Fibroblast of lung (primary cell): Measurements from ENCODE around the gene TEX2. TPM values are rescaled to one million over a fixed set of nuclear protein-coding genes. Genes with fewer than 3 reads are reported as not detected.

Source experiments
- DNase-seq, 2 donors: peaks; one replicate each; pipeline versions ENCODE4 v3.0.0 to v3.0.0-alpha.2; 2010; ENCODE audit warnings: low read depth in 2 of 2
- H2AFZ ChIP-seq: 2 replicates; pipeline ENCODE4 v1.5.1; 2012; ENCODE audit warnings: low read length, control low read depth, inconsistent platforms
- H3K27ac ChIP-seq: 2 replicates; pipeline ENCODE4 v1.5.1; 2011; ENCODE audit warnings: low read length, control low read depth; ENCODE audit not compliant: insufficient read depth
- H3K27me3 ChIP-seq: 2 replicates; pipeline ENCODE4 v1.5.1; 2011; ENCODE audit warnings: mild to moderate bottlenecking, low read length; ENCODE audit not compliant: control insufficient read depth, insufficient read depth
- H3K36me3 ChIP-seq: 2 replicates; pipeline ENCODE4 v1.5.1; 2011; ENCODE audit warnings: low read length; ENCODE audit not compliant: control insufficient read depth, insufficient read depth
- H3K4me1 ChIP-seq: 2 replicates; pipeline ENCODE4 v1.5.1; 2011; ENCODE audit warnings: low read length; ENCODE audit not compliant: control insufficient read depth, insufficient read depth; ENCODE audit errors: extremely low read depth
- H3K4me2 ChIP-seq: 2 replicates; pipeline ENCODE4 v1.5.1; 2011; ENCODE audit warnings: low read length, control low read depth; ENCODE audit not compliant: insufficient read depth; ENCODE audit errors: extremely low read depth
- H3K4me3 ChIP-seq, 4 experiments: fragments of 200-600 bp in 1 of 4; sonication (generic) in 1 of 4; replicated peaks in 1 of 4; 2 replicates each; pipeline ENCODE4 v1.5.1; 2011 to 2016; ENCODE audit warnings: low read length in 4 of 4, low read depth in 3 of 4, mild to moderate bottlenecking in 3 of 4, control low read depth in 2 of 4, inconsistent platforms in 1 of 4, mixed read lengths in 1 of 4; ENCODE audit not compliant: insufficient read depth in 1 of 4; ENCODE audit errors: control extremely low read depth in 1 of 4
- H3K79me2 ChIP-seq: 2 replicates; pipeline ENCODE4 v1.5.1; 2012; ENCODE audit warnings: mild to moderate bottlenecking, low read length, inconsistent platforms; ENCODE audit not compliant: control insufficient read depth, insufficient read depth
- H3K9ac ChIP-seq: 2 replicates; pipeline ENCODE4 v1.5.1; 2011; ENCODE audit warnings: mild to moderate bottlenecking, low read length, control low read depth; ENCODE audit not compliant: insufficient read depth
- H3K9me3 ChIP-seq: 2 replicates; pipeline ENCODE4 v1.5.1; 2012; ENCODE audit warnings: low read depth, low read length; ENCODE audit not compliant: control insufficient read depth, insufficient read depth
- H4K20me1 ChIP-seq: 2 replicates; pipeline ENCODE4 v1.5.1; 2011; ENCODE audit warnings: low read length; ENCODE audit not compliant: control insufficient read depth, insufficient read depth; ENCODE audit errors: extremely low read depth
- EZH2 ChIP-seq: IDR thresholded peaks from 2 replicates; pipeline ENCODE4 v1.5.1; 2012; ENCODE audit warnings: low read length, control low read depth, mild to moderate bottlenecking; ENCODE audit errors: missing control alignments
- polyA plus RNA-seq, 2 donors: library from polyadenylated mRNA; depleted of rRNA in 1 of 2; stranded (reverse) in 1 of 2; unstranded in 1 of 2; fragments of >200 nt; gene quantifications; 2 replicates each; pipeline ENCODE4 v1.2.1, GENCODE V29; 2011 to 2012; ENCODE audit warnings: missing spikeins in 1 of 2
- total RNA-seq: library from RNA; depleted of rRNA; stranded (reverse); fragments of >200 nt; gene quantifications from 2 replicates; pipeline ENCODE4 v1.2.1, GENCODE V29; 2014
- TF ChIP-seq, protein P1 (sequence below), 2 donors: IDR thresholded peaks in 1 of 2; conservative IDR thresholded peaks in 1 of 2; 1 replicate in 1 of 2; 2 replicates in 1 of 2; pipeline ENCODE4 v1.5.1; 2011 to 2012; ENCODE audit warnings: low read length in 2 of 2, control low read depth in 1 of 2, inconsistent platforms in 1 of 2, low read depth in 1 of 2, mild to moderate bottlenecking in 1 of 2

Gene TEX2
- total and polyA plus RNA-seq, 2 donors (not counting 1 experiment from before 2014, with no cell fraction given), result 18.6 to 33.4 TPM

DNA sequence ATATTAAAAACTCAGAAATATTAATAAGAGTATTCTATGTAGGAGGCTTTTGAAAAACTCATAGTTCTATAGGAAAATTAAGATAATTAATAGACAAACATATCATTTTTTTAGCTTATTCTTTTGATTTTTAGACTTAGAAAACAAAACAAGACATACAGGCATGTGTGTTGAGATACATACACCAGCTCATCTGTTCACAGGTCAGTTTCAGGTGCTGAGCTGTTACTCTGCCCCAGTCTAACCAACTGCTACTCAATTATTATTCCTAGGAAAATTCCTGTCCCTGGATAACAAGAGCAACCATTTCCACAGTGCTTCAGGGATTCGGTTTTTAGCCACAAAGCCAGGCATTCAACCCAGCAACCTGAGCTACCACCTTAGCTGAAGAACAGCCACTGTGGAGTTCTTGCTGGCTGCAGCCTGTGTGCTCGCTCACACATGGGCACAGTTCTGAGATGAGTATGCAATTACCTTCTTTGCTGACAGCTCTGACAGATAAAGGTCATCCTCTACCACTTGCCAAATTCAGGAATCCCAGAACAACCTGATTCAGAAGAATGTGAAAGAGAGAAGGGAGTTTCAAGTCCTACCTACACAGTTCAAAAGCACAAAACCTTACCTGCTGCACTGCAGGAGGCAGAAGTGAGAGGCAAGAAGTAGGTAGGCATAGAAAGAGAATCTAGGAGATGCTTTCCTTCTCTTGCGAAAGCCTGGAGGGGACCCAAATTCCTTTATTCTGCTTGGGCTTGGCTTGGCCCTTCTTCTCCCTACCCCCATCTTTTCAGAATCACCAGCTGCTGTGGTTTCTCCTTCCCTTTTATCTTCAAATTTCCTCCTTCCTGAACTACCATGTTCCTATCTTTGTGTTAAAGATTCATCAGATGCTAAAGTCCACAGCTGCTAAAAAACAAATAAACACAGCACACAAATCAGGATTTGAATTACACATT, 62.7 kb downstream of the TEX2 start:
- H3K27ac ChIP-seq, result no peak overlapping the region
- H4K20me1 ChIP-seq, result no peaks in the 10 kb centered on the region
- DNase-seq, result peak; percentile 50 to 75
- H3K4me1 ChIP-seq, result peaks cover 11% of the 10 kb centered on the region
- TF ChIP-seq EZH2, result no peak
- TF ChIP-seq, protein P1, sequence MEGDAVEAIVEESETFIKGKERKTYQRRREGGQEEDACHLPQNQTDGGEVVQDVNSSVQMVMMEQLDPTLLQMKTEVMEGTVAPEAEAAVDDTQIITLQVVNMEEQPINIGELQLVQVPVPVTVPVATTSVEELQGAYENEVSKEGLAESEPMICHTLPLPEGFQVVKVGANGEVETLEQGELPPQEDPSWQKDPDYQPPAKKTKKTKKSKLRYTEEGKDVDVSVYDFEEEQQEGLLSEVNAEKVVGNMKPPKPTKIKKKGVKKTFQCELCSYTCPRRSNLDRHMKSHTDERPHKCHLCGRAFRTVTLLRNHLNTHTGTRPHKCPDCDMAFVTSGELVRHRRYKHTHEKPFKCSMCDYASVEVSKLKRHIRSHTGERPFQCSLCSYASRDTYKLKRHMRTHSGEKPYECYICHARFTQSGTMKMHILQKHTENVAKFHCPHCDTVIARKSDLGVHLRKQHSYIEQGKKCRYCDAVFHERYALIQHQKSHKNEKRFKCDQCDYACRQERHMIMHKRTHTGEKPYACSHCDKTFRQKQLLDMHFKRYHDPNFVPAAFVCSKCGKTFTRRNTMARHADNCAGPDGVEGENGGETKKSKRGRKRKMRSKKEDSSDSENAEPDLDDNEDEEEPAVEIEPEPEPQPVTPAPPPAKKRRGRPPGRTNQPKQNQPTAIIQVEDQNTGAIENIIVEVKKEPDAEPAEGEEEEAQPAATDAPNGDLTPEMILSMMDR (conservative IDR thresholded peaks at IDR 0.05 in 1 of 2, IDR thresholded peaks at IDR 0.05 in 1 of 2; ENCODE audit: low read depth in 1 of 2, low read length in 2 of 2), result no peak
- no peak overlapping the region for H3K4me3 ChIP-seq
- no peaks in the 10 kb centered on the region for H3K9me3 ChIP-seq
- H3K4me2 ChIP-seq, result no peak overlapping the region
- no peaks in the 10 kb centered on the region for H3K27me3 ChIP-seq
- no peak overlapping the region for H3K9ac ChIP-seq
- H2AFZ ChIP-seq, result no peak overlapping the region
- no peaks in the 10 kb centered on the region for H3K79me2 ChIP-seq
- H3K36me3 ChIP-seq, result no peaks in the 10 kb centered on the region

DNA sequence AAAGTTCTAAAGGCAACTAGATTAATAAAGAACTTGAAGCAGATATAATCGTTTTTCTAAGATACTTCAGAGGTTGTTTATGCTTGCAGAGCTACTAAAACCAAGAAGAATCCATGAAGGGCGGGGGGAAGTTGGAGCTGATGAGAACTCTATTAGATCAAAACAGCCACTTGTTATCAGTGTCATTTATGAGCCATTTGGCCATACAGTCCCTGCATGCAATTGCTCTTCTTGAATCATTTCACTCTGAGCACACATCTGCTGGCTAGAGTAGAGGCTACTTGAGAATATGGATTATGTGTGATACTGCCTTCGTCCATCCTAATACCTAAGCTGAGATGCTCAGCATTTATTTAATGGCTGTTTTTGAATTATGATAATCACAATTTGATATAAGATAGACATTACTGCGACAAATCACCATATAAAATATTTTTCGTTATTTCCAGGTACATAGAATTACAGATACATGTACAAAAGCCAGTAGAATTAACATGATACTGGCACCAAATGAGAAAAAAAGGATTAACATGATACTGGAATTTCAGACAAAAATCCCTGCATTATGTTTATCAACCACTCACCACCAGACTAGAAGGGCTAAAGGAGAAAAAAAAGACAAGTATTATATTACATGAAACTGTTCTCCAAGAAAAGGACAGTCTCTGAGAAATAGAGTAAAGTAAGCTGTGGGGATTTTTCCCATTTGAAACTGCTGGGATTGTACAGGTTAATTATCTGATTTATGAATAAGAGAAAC, 64.5 kb downstream of the TEX2 start:
- Histone ChIP-seq H3K4me3 (no peak overlapping the region), H3K79me2 (no peaks in the 10 kb centered on the region), H3K9ac (no peak overlapping the region), H3K4me2 (no peak overlapping the region), H3K36me3 (no peaks in the 10 kb centered on the region), H3K4me1 (peaks cover 11% of the 10 kb centered on the region), H3K27ac (no peak overlapping the region), H3K27me3 (no peaks in the 10 kb centered on the region), H2AFZ (no peak overlapping the region), H4K20me1 (no peaks in the 10 kb centered on the region), H3K9me3 (no peaks in the 10 kb centered on the region)
- no peak for TF ChIP-seq EZH2
- TF ChIP-seq, protein P1 (conservative IDR thresholded peaks at IDR 0.05 in 1 of 2, IDR thresholded peaks at IDR 0.05 in 1 of 2; ENCODE audit: low read depth in 1 of 2, low read length in 2 of 2), result no peak
- no peak for DNase-seq

DNA sequence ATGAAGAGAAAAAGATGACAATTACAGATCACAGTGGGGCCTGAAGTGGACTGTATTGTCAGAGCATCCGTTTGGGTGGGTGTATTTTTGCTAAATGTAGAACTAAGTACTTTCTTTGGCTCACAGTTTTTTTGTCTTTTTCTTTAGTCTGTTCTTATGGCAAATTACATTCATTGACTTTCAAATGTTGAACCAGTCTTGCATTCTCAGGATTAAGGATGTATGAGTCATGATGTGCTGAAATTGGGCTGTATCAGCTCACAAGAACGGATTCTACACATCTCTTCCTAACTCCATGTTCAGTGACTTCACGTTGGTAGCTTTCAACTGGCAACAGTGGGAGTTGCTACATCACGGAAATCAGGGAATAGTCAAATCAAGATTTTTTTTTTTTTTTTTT, 66.5 kb downstream of the TEX2 start:
- Histone ChIP-seq H3K27ac (no peak overlapping the region), H3K36me3 (no peaks in the 10 kb centered on the region), H3K27me3 (no peaks in the 10 kb centered on the region), H3K4me1 (peaks cover 6% of the 10 kb centered on the region), H3K9ac (no peak overlapping the region), H3K79me2 (no peaks in the 10 kb centered on the region), H3K9me3 (no peaks in the 10 kb centered on the region), H3K4me3 (no peak overlapping the region), H2AFZ (no peak overlapping the region), H4K20me1 (no peaks in the 10 kb centered on the region), H3K4me2 (no peak overlapping the region)
- no peak for TF ChIP-seq EZH2
- TF ChIP-seq, protein P1 (conservative IDR thresholded peaks at IDR 0.05 in 1 of 2, IDR thresholded peaks at IDR 0.05 in 1 of 2; ENCODE audit: low read depth in 1 of 2, low read length in 2 of 2), result no peak
- peak; percentile 62 to 94 for DNase-seq
